Endothelial cell of umbilical vein (primary cell): ENCODE measurements around the gene TNIP1. TPM values are rescaled to one million over a fixed set of nuclear protein-coding genes. Genes with fewer than 3 reads are reported as not detected.

ENCODE experiments used
- BruUV-seq: library from RNA; stranded (reverse); fragments of 400-500 nt; replicated peaks from 2 replicates; lab custom pipeline; 2021; lab: Mats Ljungman, UMichigan
- CTCF ChIA-PET: fragments of 300-600, 350-600 bp; sonication (Branson Sonifier 250); formaldehyde crosslinking; loops from one replicate; lab custom pipeline; 2021; ENCODE audit warnings: antibody characterized with exemption, inconsistent platforms; lab: Charles Lee
- POLR2A ChIA-PET: fragments of 300-600, 350-600 bp; sonication (Branson Sonifier 250); formaldehyde crosslinking; loops from one replicate; lab custom pipeline; 2021; ENCODE audit warnings: antibody characterized with exemption, inconsistent platforms; lab: Charles Lee
- DNase-seq: peaks from one replicate; pipeline ENCODE4 v3.0.0-alpha.2; 2011; ENCODE audit warnings: low read depth, low spot score
- FAIRE-seq: peaks from 2 replicates; lab custom pipeline; 2011; peaks lifted over from hg19 to GRCh38; lab: Jason Lieb, UNC
- H2AFZ ChIP-seq: 2 replicates; pipeline ENCODE4 v1.6.0; 2012; ENCODE audit warnings: low read depth, low read length, control low read depth, inconsistent platforms
- H3K27ac ChIP-seq: 2 replicates; pipeline ENCODE4 v1.5.1; 2011; ENCODE audit warnings: low read depth, mild to moderate bottlenecking, control low read depth, low read length, moderate library complexity; ENCODE audit not compliant: insufficient read depth
- H3K27me3 ChIP-seq, 2 experiments: 2 replicates each; pipeline versions ENCODE4 v1.6.0 to v1.6.1; 2011; ENCODE audit warnings: low read length in 2 of 2, mixed read lengths in 1 of 2; ENCODE audit not compliant: control insufficient read depth in 2 of 2, insufficient read depth in 2 of 2
- H3K36me3 ChIP-seq, 2 experiments: 2 replicates in 1 of 2; 3 replicates in 1 of 2; pipeline ENCODE4 v1.5.1; 2011; ENCODE audit warnings: low read length in 2 of 2, mild to moderate bottlenecking in 1 of 2, moderate library complexity in 1 of 2; ENCODE audit not compliant: control insufficient read depth in 2 of 2, insufficient read depth in 2 of 2; ENCODE audit errors: extremely low read depth in 1 of 2
- H3K4me1 ChIP-seq: 3 replicates; pipeline ENCODE4 v1.5.1; 2011; ENCODE audit warnings: mild to moderate bottlenecking, low read length; ENCODE audit not compliant: control insufficient read depth, insufficient read depth; ENCODE audit errors: extremely low read depth
- H3K4me2 ChIP-seq: 2 replicates; pipeline ENCODE4 v1.6.1; 2011; ENCODE audit warnings: low read length, control low read depth, mixed read lengths; ENCODE audit not compliant: insufficient read depth
- H3K4me3 ChIP-seq, 3 experiments: fragments of 200-600 bp in 1 of 3; sonication (generic), shearing (Covaris generic) in 1 of 3; replicated peaks in 1 of 3; 2 replicates each; pipeline ENCODE4 v1.5.1; 2011 to 2016; ENCODE audit warnings: control low read depth in 3 of 3, low read length in 3 of 3, mild to moderate bottlenecking in 2 of 3, inconsistent platforms in 1 of 3, low read depth in 1 of 3, moderate library complexity in 1 of 3; ENCODE audit not compliant: insufficient read depth in 1 of 3
- H3K79me2 ChIP-seq: 2 replicates; pipeline ENCODE4 v1.6.0; 2012; ENCODE audit warnings: low read length, inconsistent platforms; ENCODE audit not compliant: control insufficient read depth, insufficient read depth
- H3K9ac ChIP-seq: replicated peaks from 2 replicates; pipeline ENCODE3; 2011; ENCODE audit warnings: low read length, control low read depth; ENCODE audit not compliant: insufficient read depth; ENCODE audit errors: extremely low read depth
- H3K9me1 ChIP-seq: replicated peaks from 3 replicates; pipeline ENCODE4 v1.6.0; 2011; ENCODE audit warnings: mild to moderate bottlenecking, low read length; ENCODE audit not compliant: control insufficient read depth, insufficient read depth; ENCODE audit errors: extremely low read depth
- H3K9me3 ChIP-seq: replicated peaks from 2 replicates; pipeline ENCODE4 v1.5.1; 2012; ENCODE audit warnings: low read length, inconsistent platforms; ENCODE audit not compliant: control insufficient read depth, insufficient read depth
- H4K20me1 ChIP-seq: replicated peaks from 2 replicates; pipeline ENCODE3; 2011; ENCODE audit warnings: mild to moderate bottlenecking, low read length; ENCODE audit not compliant: control insufficient read depth, insufficient read depth; ENCODE audit errors: extremely low read depth
- CTCF ChIP-seq, 2 donors: IDR thresholded peaks; 1 replicate in 1 of 2; 2 replicates in 1 of 2; pipeline ENCODE4 v1.5.1; 2011; ENCODE audit warnings: low read length in 2 of 2, mild to moderate bottlenecking in 2 of 2, moderate library complexity in 2 of 2, control low read depth in 1 of 2, inconsistent platforms in 1 of 2, low read depth in 1 of 2; ENCODE audit not compliant: insufficient read depth in 1 of 2; ENCODE audit errors: extremely low read depth in 1 of 2
- EZH2 ChIP-seq: IDR thresholded peaks from 2 replicates; pipeline ENCODE4 v1.6.1; 2012; ENCODE audit warnings: borderline replicate concordance, low read depth, mild to moderate bottlenecking, moderate library complexity, low read length, inconsistent platforms; ENCODE audit not compliant: severe bottlenecking
- FOS ChIP-seq: IDR thresholded peaks from 2 replicates; pipeline ENCODE4 v1.6.1; 2011; ENCODE audit warnings: mild to moderate bottlenecking, low read length, moderate library complexity, borderline replicate concordance; ENCODE audit not compliant: insufficient read depth
- GATA2 ChIP-seq: IDR thresholded peaks from 2 replicates; pipeline ENCODE4 v1.7.0; 2011; ENCODE audit warnings: low read depth, mild to moderate bottlenecking, moderate library complexity, mixed read lengths, low read length; ENCODE audit not compliant: insufficient read length, insufficient read depth
- JUN ChIP-seq: IDR thresholded peaks from 2 replicates; pipeline ENCODE4 v1.6.1; 2011; ENCODE audit warnings: borderline replicate concordance, low read depth; ENCODE audit not compliant: insufficient read length, insufficient read depth
- MAX ChIP-seq: IDR thresholded peaks from 2 replicates; pipeline ENCODE4 v1.6.1; 2011; ENCODE audit not compliant: insufficient read depth, insufficient read length
- MYC ChIP-seq: IDR thresholded peaks from one replicate; pipeline ENCODE4 v1.6.1; 2011; ENCODE audit warnings: mild to moderate bottlenecking, low read depth, low read length
- POLR2A ChIP-seq: IDR thresholded peaks from 2 replicates; pipeline ENCODE4 v1.6.1; 2012; ENCODE audit warnings: low read depth, mild to moderate bottlenecking, control low read depth, low read length
- POLR2AphosphoS5 ChIP-seq: IDR thresholded peaks from 2 replicates; pipeline ENCODE4 v1.6.1; 2012; ENCODE audit warnings: low read depth, mild to moderate bottlenecking, control low read depth, low read length, moderate library complexity; ENCODE audit not compliant: insufficient read depth
- dilution Hi-C: fragments of 300-500 bp; cut with MboI; formaldehyde crosslinking; loops from one replicate; pipeline ENCODE4 v1.15.0; 2019; ENCODE audit warnings: low sequenced_read_pairs; ENCODE audit not compliant: extremely low pct_ligation_motif_present
- intact Hi-C: fragments of 100-400 bp; cut with micrococcal nuclease; formaldehyde crosslinking; loops from one replicate; pipeline ENCODE4 v1.10.0; 2022
- polyA plus RNA-seq, 4 experiments: library from polyadenylated mRNA; depleted of rRNA in 3 of 4; stranded (reverse) in 3 of 4; unstranded in 1 of 4; fragments of >200 nt; gene quantifications; 2 replicates each; pipeline versions ENCODE4 v1.2.1 to v1.2.3, GENCODE V29; 2011 to 2012; ENCODE audit warnings: missing spikeins in 1 of 4
- total RNA-seq: library from RNA; stranded (reverse); gene quantifications from 2 replicates; pipeline ENCODE4 v1.2.3, GENCODE V29; 2021

TNIP1 gene
- total and polyA plus RNA-seq, 2 donors (not counting 3 experiments of a cell fraction or from before 2014, with no cell fraction given), result 43.0 to 96.8 TPM

GRCh38 chr5:151121665-151122064, 40.8 kb upstream of the TNIP1 start:
- no peak overlapping the region for H3K9ac ChIP-seq
- H3K27ac ChIP-seq, result no peak overlapping the region
- peaks cover 23 to 52% of the 10 kb centered on the region in 2 experiments for H3K36me3 ChIP-seq
- DNase-seq (no peak), FAIRE-seq (no peak)
- ChIA-PET POLR2A (no interaction called here), CTCF (interaction anchor here (0.9 to 2.1 kb wide), 3 partner anchors 70 to 117 kb away, joined by 3 to 6 read pairs (median 5); no protein-coding TSS in a partner anchor)
- TF ChIP-seq GATA2 (no peak), MYC (no peak), EZH2 (no peak), FOS (no peak), POLR2A (no peak), JUN (no peak), POLR2AphosphoS5 (no peak)
- H2AFZ ChIP-seq, result no peak overlapping the region
- H3K79me2 ChIP-seq, result no peaks in the 10 kb centered on the region
- intact Hi-C loops (no loop called here), dilution Hi-C loops (no loop called here)
- H3K9me3 ChIP-seq, result no peaks in the 10 kb centered on the region
- H3K4me1 ChIP-seq, result no peaks in the 10 kb centered on the region
- H4K20me1 ChIP-seq, result no peaks in the 10 kb centered on the region
- no TSS peak for BruUV-seq
- no peak overlapping the region for H3K4me2 ChIP-seq
- H3K9me1 ChIP-seq, result no peaks in the 10 kb centered on the region
- no peaks in the 10 kb centered on the region for H3K27me3 ChIP-seq
- no peak overlapping the region for H3K4me3 ChIP-seq

GRCh38 chr5:151121095-151121494, 40.3 kb upstream of the TNIP1 start:
- dilution Hi-C loops, result no loop called here
- FAIRE-seq, result no peak
- Histone ChIP-seq H3K9ac (no peak overlapping the region), H3K4me1 (no peaks in the 10 kb centered on the region), H3K36me3 (peaks cover 23 to 49% of the 10 kb centered on the region in 2 experiments), H3K9me3 (no peaks in the 10 kb centered on the region), H3K4me2 (no peak overlapping the region), H3K27me3 (no peaks in the 10 kb centered on the region), H3K79me2 (no peaks in the 10 kb centered on the region), H3K27ac (no peak overlapping the region), H3K9me1 (no peaks in the 10 kb centered on the region), H3K4me3 (no peak overlapping the region), H2AFZ (no peak overlapping the region), H4K20me1 (no peaks in the 10 kb centered on the region)
- intact Hi-C loops, result no loop called here
- POLR2A ChIA-PET, result no interaction called here
- no peak for DNase-seq
- CTCF ChIA-PET, result interaction anchor here (1.1 to 2.1 kb wide), 2 partner anchors 70 to 118 kb away, joined by 5 to 6 read pairs; no protein-coding TSS in a partner anchor
- no TSS peak for BruUV-seq
- TF ChIP-seq MAX (no peak), POLR2A (no peak), FOS (no peak), MYC (no peak), GATA2 (no peak), POLR2AphosphoS5 (no peak), CTCF (IDR thresholded peaks at IDR 0.05; ENCODE audit: extremely low read depth in 1 of 2, insufficient read depth in 1 of 2, low read depth in 1 of 2, low read length in 2 of 2) (no peak), JUN (no peak), EZH2 (no peak)
